CD1c-positive myeloid dendritic cell (primary cell): ENCODE data around the gene MPND.

Experiments used
- DNase-seq: peaks from one replicate; pipeline ENCODE4 v3.0.0-alpha.2; 2016; ENCODE audit errors: extremely low spot score

Gene MPND

DNA sequence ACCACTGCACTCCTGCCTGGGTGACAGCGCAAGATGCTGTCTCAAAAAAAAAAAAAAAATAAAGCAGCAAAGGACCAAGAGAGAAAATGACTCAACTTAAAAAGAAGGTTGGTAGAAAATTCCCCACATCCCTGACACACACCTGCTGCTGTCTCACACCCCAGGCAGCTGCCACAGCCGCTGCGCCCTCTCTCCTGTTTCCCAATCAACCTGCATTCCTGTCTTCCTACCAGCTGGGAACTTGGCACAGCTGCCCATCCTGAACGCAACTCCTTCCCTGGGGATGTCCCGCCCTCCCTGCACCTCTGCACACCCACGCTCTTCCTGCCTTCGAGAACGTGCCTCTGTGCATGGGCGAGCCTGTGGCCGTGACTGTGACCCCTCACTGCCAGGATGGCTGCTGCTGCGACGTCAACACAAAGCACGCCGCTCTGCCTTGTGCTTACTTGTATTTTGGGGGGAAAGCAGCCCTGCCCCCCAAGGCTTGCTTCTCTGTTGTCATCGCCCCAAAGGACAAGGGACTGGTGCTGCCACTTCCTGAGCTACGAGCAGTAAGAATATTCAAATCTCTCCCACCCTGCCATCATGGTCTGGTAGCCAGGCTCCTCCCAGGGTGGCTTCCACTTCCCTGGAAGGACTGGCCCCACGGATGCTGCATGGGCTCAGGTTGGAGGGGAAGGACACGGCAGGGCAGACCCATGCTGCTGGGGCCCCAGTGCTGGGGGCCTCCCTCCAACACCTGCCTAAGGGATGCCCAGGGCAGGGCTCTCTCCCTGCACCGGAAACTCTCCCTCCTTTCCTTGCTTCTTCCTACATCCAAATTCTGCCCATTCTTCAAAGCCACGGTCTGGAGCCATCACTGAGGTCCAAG is 36.3 kb downstream of the MPND start:
- no peak for DNase-seq

DNA sequence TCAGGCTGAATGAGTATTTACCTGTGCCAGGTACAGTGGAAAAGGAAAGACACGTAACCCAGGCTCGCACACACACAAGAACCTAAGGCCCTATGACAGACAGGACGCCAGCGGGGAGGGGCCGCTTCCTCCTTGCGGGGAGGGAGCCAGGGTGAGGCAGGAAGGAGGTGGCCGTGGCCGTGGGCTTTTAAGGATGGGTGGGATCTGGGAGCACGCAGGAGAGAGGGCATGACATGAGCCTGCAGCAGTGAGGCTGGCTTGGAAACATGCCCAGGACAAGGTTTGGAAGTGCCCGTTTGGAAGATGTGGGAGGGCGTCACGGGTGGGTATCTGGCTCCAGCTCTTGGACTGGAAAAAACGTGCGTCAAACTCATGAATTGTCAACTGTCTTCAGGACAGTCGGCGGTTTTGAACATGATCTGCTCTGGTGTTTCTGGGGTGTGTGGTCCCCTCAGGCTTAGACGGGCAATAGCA is 36.9 kb downstream of the MPND start:
- DNase-seq, result peak; percentile 52

DNA sequence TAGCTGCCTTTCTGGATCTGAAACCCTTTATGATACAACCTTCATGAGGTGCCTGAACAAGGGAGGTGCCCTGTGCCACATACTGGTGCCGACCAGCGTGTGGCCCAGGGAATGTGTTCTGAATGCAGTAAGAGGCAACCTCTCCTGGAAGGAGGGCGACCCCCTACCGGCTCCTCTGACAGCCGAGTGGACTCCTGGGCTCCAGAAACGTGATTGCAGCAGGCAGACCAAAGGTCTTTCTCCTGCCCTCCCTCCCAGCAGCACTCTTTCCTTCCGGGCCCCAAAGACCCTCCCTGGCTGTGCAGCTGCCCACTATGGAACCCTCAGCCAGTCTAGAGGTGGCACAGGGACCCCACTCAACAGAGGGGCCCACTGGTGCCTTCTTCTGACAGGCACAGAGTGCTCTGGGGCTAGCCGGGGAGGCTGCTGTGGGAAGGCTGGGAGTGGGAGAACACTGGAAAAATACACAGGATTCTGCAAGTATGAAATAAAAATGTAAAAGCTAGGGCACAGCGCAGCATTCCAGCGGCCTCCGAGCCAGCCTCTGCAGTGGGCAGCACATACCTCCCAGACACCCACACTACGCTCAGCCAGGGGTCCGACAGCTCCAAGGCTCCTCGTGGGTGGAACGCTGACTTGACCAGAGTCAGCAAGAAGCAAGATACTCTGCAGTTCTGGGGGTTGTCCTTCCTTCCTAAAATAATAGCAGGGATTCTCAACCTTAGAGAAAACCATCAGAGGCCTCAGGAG is 42.1 kb downstream of the MPND start:
- no peak for DNase-seq

DNA sequence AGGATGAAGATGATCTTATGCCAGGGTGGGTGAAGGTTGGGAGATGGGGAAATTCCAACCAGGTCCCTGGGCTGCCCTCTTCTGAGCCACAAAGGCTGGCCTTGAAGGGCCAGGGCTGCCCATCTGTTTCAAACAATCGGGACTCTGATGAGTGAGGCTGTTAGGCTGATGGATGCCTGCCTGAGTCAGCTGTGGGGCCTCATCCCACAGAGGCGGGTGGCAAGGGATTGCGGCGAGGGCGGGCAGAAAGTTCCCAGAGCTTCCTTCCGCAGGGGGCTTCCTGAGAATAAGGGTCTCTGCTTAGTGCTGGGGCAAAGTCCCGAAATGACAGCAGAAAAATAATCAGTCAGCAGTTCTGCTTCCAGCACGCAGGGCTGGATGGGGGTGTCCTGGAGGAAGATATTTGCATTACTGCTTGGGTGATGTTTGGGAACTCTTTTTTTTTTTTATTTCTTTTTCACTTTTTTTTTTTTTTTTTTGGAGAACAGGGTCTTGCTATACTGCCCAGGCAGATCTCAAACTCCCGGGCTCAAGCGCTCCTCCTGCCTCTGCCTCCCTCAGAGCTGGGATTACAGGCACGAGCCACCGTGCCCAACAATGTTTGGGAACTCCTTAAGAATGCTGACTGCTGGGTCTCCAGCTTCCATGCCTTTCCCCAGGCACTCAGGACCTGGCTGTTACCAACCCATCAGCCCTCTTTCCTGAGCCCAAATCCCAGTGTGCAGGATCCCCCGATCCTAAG is 42.9 kb downstream of the MPND start:
- no peak for DNase-seq

GRCh38 chr19:4388337-4389063 is 45.1 kb downstream of the MPND start:
- no peak for DNase-seq

DNA sequence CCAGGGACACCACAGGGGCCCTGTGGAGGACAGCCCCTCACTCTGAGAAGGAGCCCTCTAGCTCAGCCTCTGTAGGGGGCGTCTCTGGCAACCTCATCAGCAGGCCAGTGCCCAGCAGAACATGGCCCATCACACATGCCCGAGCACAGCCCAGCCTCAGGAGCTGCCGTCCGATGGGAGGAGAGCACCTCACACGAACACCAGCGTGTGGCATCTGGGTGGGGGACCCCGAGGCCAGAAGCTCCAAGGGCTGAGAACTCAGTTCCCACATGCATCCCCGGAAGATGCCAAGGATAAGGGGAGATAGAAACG is 45.7 kb downstream of the MPND start:
- no peak for DNase-seq

DNA sequence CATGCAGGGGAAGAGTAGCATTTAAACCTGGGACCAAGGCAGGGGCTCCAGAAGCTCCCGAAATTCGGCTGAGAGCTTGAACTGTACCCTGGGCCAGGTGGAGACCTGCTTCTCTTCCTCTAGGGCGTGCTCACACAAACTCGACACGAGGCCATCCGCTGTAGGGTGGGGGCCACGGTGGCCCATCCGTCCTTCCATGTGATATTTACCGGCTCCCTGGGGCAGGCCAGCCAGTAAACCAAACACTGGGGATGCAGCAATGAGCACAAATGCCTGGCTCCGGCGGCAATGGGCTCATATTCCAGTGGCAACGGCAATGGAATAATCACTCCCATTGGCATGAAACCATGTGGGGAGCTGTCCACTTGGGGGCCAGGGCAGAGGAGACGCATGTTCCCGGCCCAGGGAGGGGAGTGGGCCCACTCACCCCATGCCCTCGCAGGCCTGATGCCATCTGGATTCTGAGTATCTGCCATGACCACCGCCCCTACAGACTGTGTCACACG is 46.2 kb downstream of the MPND start:
- no peak for DNase-seq

GRCh38 chr19:4390017-4390566 is 46.7 kb downstream of the MPND start:
- no peak for DNase-seq

- DNase-seq, result no peak
Observed at GRCh38 chr19:4390567-4391305, 47.4 kb downstream of the MPND start.

GRCh38 chr19:4391306-4391693 is 47.9 kb downstream of the MPND start:
- no peak for DNase-seq

- no peak for DNase-seq
Observed at GRCh38 chr19:4391701-4392483, 48.5 kb downstream of the MPND start.

DNA sequence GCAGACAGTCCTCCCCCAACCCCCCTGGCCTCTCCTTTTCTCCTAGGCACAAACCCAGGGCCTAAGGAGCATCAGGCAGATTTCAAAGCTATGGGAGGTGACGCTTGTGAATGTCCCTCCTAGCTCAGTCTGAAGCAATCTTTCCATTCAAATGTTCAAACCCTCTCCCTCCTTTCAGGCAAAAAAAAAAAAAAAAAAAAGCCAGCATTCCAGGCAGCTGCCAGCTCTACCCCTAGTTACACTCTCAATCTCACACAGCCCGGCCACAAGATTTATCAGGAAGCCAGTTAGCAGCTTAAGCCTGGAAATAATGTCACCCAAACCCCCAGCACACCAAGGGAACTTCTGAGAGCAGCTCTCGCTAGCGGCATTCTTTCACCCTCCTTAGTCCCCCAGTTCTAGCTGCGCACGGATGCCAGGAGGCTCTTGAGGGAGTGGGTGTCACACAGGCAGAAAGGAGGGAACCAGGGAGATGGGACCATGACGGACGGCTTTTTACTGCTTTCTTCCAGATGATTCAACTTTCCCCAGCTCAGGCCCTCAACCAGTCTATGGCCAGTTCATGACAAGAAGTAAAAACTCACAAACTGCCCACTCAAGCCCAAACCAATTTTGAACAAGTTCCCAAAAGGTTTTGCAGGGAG is 50.7 kb downstream of the MPND start:
- no peak for DNase-seq

DNA sequence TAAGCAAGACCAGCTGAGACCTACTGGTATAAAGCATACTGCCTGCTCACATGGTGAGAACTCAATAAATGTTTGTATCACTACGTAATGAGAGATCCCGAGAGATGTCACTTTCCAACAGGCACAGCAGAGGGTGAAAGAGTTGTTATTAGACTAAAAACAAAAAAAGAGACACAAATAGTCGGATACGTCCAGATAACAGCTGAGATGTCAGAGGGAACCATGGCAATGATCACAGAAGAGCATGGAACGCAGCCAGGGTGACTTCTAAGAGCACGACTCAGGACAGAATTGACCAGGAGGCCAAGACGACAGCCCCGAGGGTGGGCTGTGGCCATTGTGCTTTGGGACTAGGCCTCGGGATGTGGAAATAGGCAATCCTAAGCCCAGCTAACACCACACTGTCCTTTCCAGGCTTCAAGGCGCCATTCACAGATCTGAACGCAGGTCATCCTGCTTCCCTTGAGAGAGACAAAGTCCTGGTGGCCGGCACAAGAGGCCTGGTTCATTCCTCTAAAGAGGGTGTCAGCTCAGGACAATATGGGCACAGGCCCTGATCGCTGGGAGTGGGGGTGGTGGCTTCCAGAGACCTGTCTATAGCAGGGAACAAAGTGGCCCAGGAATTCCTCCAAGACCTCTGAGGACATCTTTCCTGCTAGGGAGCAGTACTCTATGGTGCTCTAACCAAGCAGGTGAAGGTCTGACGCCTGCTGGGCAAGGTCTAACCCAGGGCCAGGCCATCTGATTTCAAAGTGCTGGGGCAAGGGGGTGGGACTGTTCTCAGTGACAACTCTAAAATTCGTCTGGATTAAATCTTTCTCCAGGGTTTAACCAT is 53.8 kb downstream of the MPND start:
- DNase-seq, result no peak

- DNase-seq, result peak; percentile 40
Observed at GRCh38 chr19:4399812-4400134, 56.4 kb downstream of the MPND start.

GRCh38 chr19:4400135-4400936 is 57.0 kb downstream of the MPND start, which contains the start of gene SH3GL1:
SH3GL1 (minus strand) TSS chr19:4400547; CDS start chr19:4400368, 179 bp downstream.
- peak; percentile 98 for DNase-seq

- DNase-seq, result no peak
Observed at GRCh38 chr19:4401769-4402170, 58.4 kb downstream of the MPND start.

DNA sequence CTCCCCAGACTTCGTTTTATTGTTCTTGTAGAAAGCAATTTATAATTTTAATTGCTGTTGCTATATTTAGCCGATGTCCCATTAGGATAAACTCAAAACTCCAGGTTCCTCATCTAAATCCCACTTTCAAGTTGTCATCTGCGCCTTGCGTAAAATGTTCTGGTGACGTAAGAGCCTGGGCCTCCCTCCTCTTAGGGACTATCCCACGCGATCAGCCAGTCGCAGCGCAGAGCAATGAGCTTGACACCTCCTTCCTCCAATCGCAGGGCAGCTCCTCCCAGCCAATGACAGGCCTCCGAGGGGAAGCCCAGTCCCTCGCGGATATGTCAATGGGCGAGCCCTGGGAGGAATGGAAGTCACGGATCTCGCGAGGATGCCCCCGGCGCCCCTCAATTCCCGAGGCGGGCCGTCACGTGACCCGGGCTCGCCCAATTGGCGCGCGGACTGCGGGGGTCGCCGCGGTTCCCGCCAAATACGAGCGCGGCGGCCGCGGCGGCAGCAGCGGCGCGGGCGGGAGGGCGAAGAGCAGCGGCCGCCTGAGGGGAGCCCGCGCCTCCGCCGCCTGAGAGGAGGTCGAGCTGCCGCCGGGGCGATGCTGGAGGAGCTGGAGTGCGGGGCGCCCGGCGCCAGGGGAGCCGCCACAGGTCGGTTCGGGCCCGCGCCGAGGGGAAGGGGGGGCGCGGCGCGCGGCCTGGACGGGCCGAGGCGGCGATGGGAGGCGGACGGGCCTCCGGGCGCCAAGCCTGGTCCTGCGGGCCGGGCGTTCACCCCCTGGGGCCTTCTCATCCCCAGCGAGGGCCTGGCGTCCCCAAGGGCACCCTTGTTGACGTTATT is 59.0 kb downstream of the MPND start, which contains the start of gene CHAF1A:
Gene CHAF1A (plus strand): TSS at position 470 of the 834 bp plus-strand sequence. CDS start 123 bp downstream, at position 593.
- peak; percentile 100 for DNase-seq
